K562 (cell line): ENCODE data around the gene PBX1.

Experiments used
- ARID2 ChIP-seq: fragments of 450-650 bp; IDR thresholded peaks from 2 replicates; pipeline ENCODE4 v1.6.1; 2017; ENCODE audit warnings: antibody characterized with exemption, mild to moderate bottlenecking
- ATF7 ChIP-seq: fragments of 450-650 bp; IDR thresholded peaks from 2 replicates; pipeline ENCODE4 v1.7.1; 2014; ENCODE audit warnings: mild to moderate bottlenecking, moderate library complexity
- CBX2 ChIP-seq: fragments of 200-600 bp; sonication (generic); IDR thresholded peaks from one replicate; pipeline ENCODE4 v1.6.1; 2012; ENCODE audit warnings: mild to moderate bottlenecking, low read length, inconsistent platforms; ENCODE audit not compliant: insufficient read depth, poor library complexity, severe bottlenecking
- CREB5 ChIP-seq: fragments of 250-450 bp; sonication (Bioruptor Pico); IDR thresholded peaks from 2 replicates; pipeline ENCODE4 v1.5.0; 2020; ENCODE audit warnings: mild to moderate bottlenecking
- CTCF ChIP-seq, 3 experiments: IDR thresholded peaks in 2 of 3; conservative IDR thresholded peaks in 1 of 3; 2 replicates each; pipeline ENCODE4 v1.5.1; 2011 to 2012; ENCODE audit warnings: low read length in 3 of 3, mild to moderate bottlenecking in 3 of 3, control low read depth in 2 of 3, improper control_type of control experiment in 1 of 3, inconsistent platforms in 1 of 3, low read depth in 1 of 3, mixed read lengths in 1 of 3, moderate library complexity in 1 of 3; ENCODE audit not compliant: insufficient read depth in 2 of 3
- CUX1 ChIP-seq: fragments of 200-800 bp; sonication (Bioruptor generic); IDR thresholded peaks from 2 replicates; pipeline ENCODE4 v1.6.1; 2016; ENCODE audit warnings: missing genetic modification characterization, missing compliant biosample characterization
- HIVEP1 ChIP-seq: fragments of 250-450 bp; sonication (Bioruptor Pico); IDR thresholded peaks from 2 replicates; pipeline ENCODE4 v1.4.0; 2020; ENCODE audit warnings: mild to moderate bottlenecking
- MTA1 ChIP-seq: fragments of 450-650 bp; IDR thresholded peaks from 2 replicates; pipeline ENCODE4 v1.6.1; 2017; ENCODE audit warnings: borderline replicate concordance
- POLR2A ChIP-seq: fragments of 450-650 bp; conservative IDR thresholded peaks from 2 replicates; pipeline ENCODE4 v1.6.1; 2016
- POLR2AphosphoS5 ChIP-seq: IDR thresholded peaks from 2 replicates; pipeline ENCODE4 v1.6.1; 2011; ENCODE audit warnings: mild to moderate bottlenecking, low read depth, low read length, moderate library complexity; ENCODE audit not compliant: control insufficient read depth, insufficient read depth
- PTBP1 ChIP-seq: fragments of 200-400 bp; formaldehyde crosslinking; IDR thresholded peaks from 2 replicates; pipeline ENCODE4 v1.6.1; 2017; ENCODE audit warnings: low read depth, low read length
- TEAD2 ChIP-seq: fragments of 450-650 bp; IDR thresholded peaks from 2 replicates; pipeline ENCODE4 v1.6.1; 2016; ENCODE audit warnings: missing genetic modification characterization, control low read depth, missing compliant biosample characterization
- ZNF121 ChIP-seq: sonication (generic); formaldehyde crosslinking; conservative IDR thresholded peaks from 2 replicates; pipeline ENCODE4 v1.8.0; 2022; ENCODE audit warnings: missing genetic modification reagents
- ZNF24 ChIP-seq: fragments of 450-650 bp; IDR thresholded peaks from 2 replicates; pipeline ENCODE4 v1.6.1; 2016

GRCh38 chr1:164695956-164696665, 137.1 kb downstream of the PBX1 start:
- TF ChIP-seq ARID2 = no peak
- no peak for TF ChIP-seq CREB5 (CRISPR knock-in tag)
- TF ChIP-seq CUX1 (CRISPR knock-in tag) = no peak
- no peak for TF ChIP-seq TEAD2 (tag)
- TF ChIP-seq CTCF (IDR thresholded peaks at IDR 0.05 in 2 of 3, conservative IDR thresholded peaks at IDR 0.05 in 1 of 3; ENCODE audit: insufficient read depth in 2 of 3, low read depth in 1 of 3, low read length in 3 of 3) = no peak
- TF ChIP-seq ATF7 = no peak
- TF ChIP-seq POLR2A = no peak
- no peak for TF ChIP-seq POLR2AphosphoS5
- no peak for TF ChIP-seq ZNF121 (CRISPR knock-in tag)
- TF ChIP-seq MTA1 = no peak
- TF ChIP-seq HIVEP1 (CRISPR knock-in tag) = no peak
- TF ChIP-seq PTBP1 = no peak
- TF ChIP-seq CBX2 = no peak
- no peak for TF ChIP-seq ZNF24
